NCI-H82 (cell line): Measurements from ENCODE around the gene STRN3.
"Not testable (repeated sequence)": the region's sequence is repeated elsewhere in the genome, so short reads cannot be mapped to it uniquely, and the experiment has no call there.

ENCODE experiments used
- DNase-seq: peaks from one replicate; lab custom pipeline; 2025; lab: John Stamatoyannopoulos, UW

Gene STRN3

GRCh38 chr14:30908826-30909225, 117.4 kb downstream of the STRN3 start:
- DNase-seq, result no peak

GRCh38 chr14:30907659-30908057, 118.5 kb downstream of the STRN3 start:
- no peak for DNase-seq

- peak; percentile 3 for DNase-seq
These were observed 119.2 kb downstream of the STRN3 start for GRCh38 chr14:30906752-30907658.

DNA sequence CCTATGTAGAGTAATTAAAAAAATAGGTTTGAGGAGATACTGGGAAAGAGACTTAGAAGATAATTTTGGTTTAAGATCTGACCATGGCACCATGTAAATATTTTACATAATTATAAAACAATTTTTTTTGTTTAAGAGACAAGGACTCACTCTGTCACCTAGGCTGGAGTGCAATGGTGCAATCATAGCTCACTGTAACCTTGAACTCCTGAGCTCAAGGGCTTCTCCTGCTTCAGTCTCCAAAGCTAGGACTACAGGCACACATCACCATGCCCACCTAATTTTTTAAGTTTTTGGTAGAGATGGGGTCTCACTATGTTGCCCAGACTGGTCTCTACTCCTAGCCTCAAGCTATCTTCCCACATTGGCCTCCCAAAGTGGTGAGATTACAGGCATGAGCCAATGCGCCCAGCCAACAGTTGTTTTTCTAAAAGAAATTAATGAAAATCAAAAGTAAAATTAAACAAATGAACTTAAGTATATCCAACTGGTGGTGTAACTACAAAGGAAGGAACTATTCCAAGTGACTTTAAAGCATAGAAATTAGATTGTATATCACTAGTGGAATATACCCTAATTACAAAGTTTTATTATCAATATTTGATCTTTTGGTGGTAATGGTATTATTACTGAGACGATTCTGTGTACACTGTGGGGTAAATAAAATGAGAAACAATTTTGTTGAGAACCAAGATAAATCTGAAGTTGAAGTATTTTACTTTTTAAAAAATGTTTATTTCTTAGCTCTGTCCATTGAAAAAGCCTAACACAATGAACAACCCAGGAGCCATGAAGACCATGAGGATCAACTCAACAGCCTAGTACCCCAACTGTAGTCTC, 122.7 kb downstream of the STRN3 start:
- no peak for DNase-seq

DNA sequence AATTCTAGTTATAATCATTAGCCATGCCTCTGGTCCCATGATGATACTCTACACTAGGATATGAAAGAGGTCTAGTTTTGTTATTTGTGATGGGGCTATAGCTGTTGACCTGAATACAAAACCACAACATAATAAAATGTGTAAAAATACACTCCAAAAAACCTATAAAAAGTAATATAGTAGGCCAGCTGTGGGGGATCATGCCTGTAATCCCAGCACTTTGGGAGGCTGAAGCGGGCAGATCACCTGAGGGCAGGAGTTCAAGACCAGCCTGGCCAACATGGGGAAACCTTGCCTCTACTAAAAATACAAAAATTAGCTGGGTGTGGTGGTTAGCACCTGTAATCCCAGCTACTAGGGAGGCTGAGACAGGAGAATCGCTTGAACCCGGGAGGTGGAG, 129.1 kb downstream of the STRN3 start:
- DNase-seq, result not testable (repeated sequence)

- no peak for DNase-seq
These were observed 129.7 kb downstream of the STRN3 start for GRCh38 chr14:30896435-30896834.

DNA sequence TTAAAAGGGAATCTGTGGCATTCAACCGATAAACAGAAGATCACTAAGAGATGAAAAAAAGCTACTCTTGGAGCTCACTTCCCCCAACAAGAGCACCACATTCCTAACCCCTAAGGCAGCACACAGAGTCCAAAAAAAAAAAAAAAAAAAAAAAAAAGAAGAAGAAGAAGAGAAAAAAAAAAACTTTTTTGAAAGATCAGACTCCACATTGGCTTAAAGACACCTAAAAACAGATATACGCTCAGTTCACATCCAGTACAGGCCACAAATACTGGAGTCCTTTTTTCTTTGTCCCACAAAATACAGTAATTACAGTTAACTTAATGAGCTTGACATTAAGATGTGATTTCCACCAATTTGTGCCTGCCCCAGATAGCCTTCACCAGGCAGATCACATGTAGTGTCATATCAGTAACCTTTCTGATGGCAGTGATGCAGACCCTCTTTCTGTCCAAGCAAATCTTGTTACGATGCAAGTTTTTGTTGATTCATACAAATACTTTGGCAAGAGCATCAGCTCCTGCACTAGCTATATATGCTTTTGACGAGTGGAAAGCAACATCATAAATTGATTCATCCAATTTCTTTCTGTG, 131.2 kb downstream of the STRN3 start:
- DNase-seq, result no peak

GRCh38 chr14:30893819-30894218, 132.4 kb downstream of the STRN3 start:
- no peak for DNase-seq

GRCh38 chr14:30889244-30889594, 137.0 kb downstream of the STRN3 start:
- no peak for DNase-seq

- DNase-seq, result peak; percentile 84
These were observed 137.5 kb downstream of the STRN3 start for GRCh38 chr14:30888480-30889243.

DNA sequence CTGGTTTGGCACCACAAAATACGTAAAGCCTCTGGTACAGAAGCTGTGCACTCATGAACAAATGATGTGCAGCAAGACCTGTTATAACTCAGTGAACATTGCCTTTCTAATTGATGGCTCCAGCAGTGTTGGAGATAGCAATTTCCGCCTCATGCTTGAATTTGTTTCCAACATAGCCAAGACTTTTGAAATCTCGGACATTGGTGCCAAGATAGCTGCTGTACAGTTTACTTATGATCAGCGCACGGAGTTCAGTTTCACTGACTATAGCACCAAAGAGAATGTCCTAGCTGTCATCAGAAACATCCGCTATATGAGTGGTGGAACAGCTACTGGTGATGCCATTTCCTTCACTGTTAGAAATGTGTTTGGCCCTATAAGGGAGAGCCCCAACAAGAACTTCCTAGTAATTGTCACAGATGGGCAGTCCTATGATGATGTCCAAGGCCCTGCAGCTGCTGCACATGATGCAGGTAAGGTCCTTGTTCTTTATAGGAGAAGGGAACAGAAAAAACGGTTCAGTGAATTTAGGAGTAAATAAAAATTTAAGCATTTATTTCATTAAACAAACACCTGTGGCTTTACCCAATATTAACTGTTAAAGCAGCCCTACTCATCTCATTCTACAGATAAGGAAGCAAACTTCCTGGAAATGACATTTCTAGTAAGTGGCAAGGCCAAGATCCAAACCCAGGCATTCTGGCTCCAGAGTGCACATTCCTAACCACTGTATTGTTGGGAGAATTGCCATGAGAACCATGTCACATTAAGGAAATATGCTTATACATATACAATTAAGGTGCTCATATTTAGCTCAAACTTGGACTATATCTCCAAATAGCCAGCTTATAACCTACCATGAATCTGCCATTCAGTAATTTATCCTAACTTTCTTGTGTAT, 140.1 kb downstream of the STRN3 start:
- DNase-seq, result no peak

- DNase-seq, result no peak
These were observed 141.3 kb downstream of the STRN3 start for GRCh38 chr14:30884901-30885300.

GRCh38 chr14:30883508-30884294, 142.5 kb downstream of the STRN3 start:
- DNase-seq, result no peak

DNA sequence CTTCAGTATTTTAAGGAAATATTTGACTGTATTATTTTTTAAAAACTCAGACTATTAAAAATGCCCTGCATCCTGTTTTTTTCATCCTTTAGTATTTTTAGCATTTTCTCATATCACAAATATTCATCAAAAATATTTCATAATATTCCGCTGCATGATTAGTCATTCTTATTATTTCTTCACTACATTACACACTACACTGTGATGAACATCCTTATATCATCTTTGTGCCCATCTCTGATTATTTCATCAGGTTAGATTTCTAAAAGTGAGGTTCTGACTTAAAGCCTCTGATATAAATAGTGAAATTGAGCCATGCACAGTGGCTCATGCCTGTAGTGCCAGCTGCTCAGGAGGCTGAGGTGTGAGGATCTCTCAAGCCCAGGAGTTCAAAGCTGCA, 143.7 kb downstream of the STRN3 start:
- no peak for DNase-seq

GRCh38 chr14:30876692-30877091, 149.5 kb downstream of the STRN3 start:
- no peak for DNase-seq

GRCh38 chr14:30875788-30876053, 150.5 kb downstream of the STRN3 start:
- DNase-seq, result peak; percentile 25

DNA sequence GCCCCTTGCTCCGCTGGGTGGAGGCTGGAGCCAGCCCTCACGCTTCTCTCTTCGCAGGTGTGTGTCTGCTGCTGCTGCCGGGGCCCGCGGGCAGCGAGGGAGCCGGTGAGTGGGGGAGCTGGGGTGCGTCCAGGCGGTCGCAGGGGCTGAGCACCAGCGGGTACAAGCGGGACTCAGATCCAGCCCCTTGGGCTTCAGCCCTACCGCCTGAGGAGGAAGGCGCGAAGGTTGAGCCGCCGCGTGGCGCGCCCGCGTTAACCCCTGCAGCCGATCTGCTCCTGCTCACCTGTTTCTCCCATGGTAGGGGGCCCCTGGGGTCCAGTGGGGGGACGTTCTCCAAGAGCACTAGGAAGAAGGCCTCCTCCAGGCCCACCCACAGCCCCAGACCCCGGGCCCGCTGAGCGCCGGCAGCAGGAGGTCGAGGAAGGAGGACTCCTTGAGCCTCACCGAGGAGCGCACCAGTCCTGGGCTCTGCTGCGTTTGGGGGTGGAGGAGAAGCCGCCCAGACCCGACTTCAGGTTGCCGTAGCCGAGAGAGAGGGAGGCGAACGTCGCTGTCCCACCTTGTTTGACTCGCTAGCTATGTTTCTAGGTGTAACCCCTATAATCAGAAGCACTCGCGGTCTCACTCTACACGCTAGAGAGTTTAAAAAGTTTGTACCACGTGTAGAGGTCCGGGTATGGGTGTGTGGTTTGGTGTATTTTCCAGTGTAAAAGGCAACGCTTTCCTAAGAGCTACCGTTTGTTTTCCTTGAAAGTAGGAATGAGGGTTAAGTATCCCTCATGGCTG, 151.0 kb downstream of the STRN3 start:
- peak; percentile 55 for DNase-seq

DNA sequence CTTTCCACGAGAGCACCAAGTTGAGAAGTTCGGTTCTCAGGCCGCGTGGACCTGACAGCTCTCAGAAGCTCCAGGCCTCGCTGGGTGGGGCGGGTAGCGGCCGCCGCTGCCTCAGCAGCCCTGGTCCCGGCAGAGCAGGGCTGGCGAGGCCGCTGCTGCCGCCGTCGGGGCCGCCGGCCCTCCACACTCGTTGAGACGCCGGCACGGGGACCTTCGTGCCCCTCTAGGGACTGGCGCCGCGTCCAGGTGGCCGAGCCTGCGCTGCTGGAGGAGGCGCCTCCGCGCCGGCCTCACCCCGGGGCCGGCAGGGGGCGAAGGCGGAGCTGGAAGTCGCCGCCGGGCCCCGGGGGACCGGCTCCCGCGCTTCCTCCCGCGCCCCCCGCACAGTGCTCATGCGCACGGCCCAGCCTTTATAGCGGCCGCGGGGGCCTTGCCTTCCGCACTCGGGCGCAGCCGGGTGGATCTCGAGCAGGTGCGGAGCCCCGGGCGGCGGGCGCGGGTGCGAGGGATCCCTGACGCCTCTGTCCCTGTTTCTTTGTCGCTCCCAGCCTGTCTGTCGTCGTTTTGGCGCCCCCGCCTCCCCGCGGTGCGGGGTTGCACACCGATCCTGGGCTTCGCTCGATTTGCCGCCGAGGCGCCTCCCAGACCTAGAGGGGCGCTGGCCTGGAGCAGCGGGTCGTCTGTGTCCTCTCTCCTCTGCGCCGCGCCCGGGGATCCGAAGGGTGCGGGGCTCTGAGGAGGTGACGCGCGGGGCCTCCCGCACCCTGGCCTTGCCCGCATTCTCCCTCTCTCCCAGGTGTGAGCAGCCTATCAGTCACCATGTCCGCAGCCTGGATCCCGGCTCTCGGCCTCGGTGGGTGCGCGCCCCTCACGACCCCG, 151.8 kb downstream of the STRN3 start, which contains the start of gene COCH:
Gene COCH, plus strand, starts transcription at position 440 of the 879 bp plus-strand sequence. Its CDS starts 380 bp downstream, at position 820.
- peak; percentile 80 for DNase-seq
